Ovary (tissue), 10 donors: ENCODE data around the gene MSLN. TPM values are rescaled to one million over a fixed set of nuclear protein-coding genes. Genes with fewer than 3 reads are reported as not detected.
"Not testable (repeated sequence)": the region's sequence is repeated elsewhere in the genome, so short reads cannot be mapped to it uniquely, and the experiment has no call there.

Source experiments
- DNase-seq, 5 donors: peaks; one replicate each; pipeline ENCODE4 v3.0.0-alpha.2; 2019 to 2020
- H3K27ac ChIP-seq, 2 donors: fragments of 200-600 bp; one replicate each; pipeline versions ENCODE4 v1.5.1 to v1.8.0; 2019 to 2022
- H3K27me3 ChIP-seq: fragments of 200-600 bp; one replicate; pipeline ENCODE4 v1.8.0; 2022
- H3K36me3 ChIP-seq: fragments of 200-600 bp; sonication (generic); one replicate; pipeline ENCODE4 v1.5.1; 2019
- H3K4me1 ChIP-seq: one replicate; pipeline ENCODE4 v1.8.1; 2013; ENCODE audit warnings: mild to moderate bottlenecking, moderate library complexity; ENCODE audit not compliant: insufficient read depth
- H3K4me3 ChIP-seq: fragments of 200-600 bp; sonication (generic); one replicate; pipeline ENCODE4 v1.5.1; 2017
- H3K9me3 ChIP-seq, 2 donors: fragments of 200-600 bp in 1 of 2; sonication (generic) in 1 of 2; one replicate each; pipeline versions ENCODE4 v1.5.1 to v1.8.1; 2013 to 2019; ENCODE audit warnings: mild to moderate bottlenecking in 1 of 2, moderate library complexity in 1 of 2
- CTCF ChIP-seq, 3 donors: fragments of 450-650 bp in 2 of 3; fragments of 200-600 bp in 1 of 3; IDR thresholded peaks; one replicate each; pipeline versions ENCODE4 v1.5.1 to v1.8.0; 2016 to 2022; ENCODE audit warnings: antibody characterized with exemption in 3 of 3, mild to moderate bottlenecking in 1 of 3
- EP300 ChIP-seq: sonication (generic); formaldehyde crosslinking; IDR thresholded peaks from one replicate; pipeline ENCODE4 v1.6.1; 2017; ENCODE audit warnings: antibody characterized with exemption
- POLR2A ChIP-seq: fragments of 450-650 bp; IDR thresholded peaks from one replicate; pipeline ENCODE4 v1.6.1; 2017; ENCODE audit warnings: antibody characterized with exemption, mild to moderate bottlenecking, moderate library complexity
- WGBS, 3 donors: extraction: QIAGEN DNeasy Blood & Tissue Kit in 1 of 3; methylation state at CpG; one replicate each; pipeline versions ENCODE4 v1.1.5 to v1.1.7; 2013 to 2017; 5-methylcytosine and 5-hydroxymethylcytosine counted together
- intact Hi-C, 4 donors: fragments of 100-400 bp; cut with DNase I; formaldehyde crosslinking; loops; one replicate each; pipeline versions ENCODE4 v1.11.0 to v1.15.1; 2022 to 2023
- long read RNA-seq, 3 donors: library from polyadenylated mRNA in 2 of 3; unstranded in 2 of 3; transcript quantifications; one replicate each; pipeline ENCODE4 v2.0.0 and lab custom pipeline, GENCODE V29; 2021 to 2026
- polyA plus RNA-seq, 2 donors: library from polyadenylated mRNA; stranded (reverse); fragments of 200-250 nt in 1 of 2; fragments of 350-450 nt in 1 of 2; fragmentation: Illumina TruSeq in 1 of 2; extraction: RNeasy Lipid Tissue Mini Kit (QIAGEN cat#74804) in 1 of 2; gene quantifications; one replicate each; pipeline ENCODE4 v1.2.3, GENCODE V29; 2013 to 2014
- total RNA-seq, 7 donors: library from RNA; depleted of rRNA in 2 of 7; stranded (reverse); fragments of >200 nt in 2 of 7; fragmentation: NEBNext Ultra II Directional in 3 of 7; extraction: Animal tissue kit (Norgen Biotek cat#: 25700) in 3 of 7; gene quantifications; one replicate each; pipeline versions ENCODE4 v1.1.0 to v1.2.4, GENCODE V29; 2016 to 2023
- donor health status: DM: no; HTN: no; CAD: no; lungs with moderate emphysema.
- donor health status: DM: no; HTN: no; CAD: no.
- donor health status: Bipolar disorder and iron deficiency.
- donor health status: DM: yes; HTN: yes; CAD: no.
- donor health status: DM: no; HTN: no; CAD: no.
- donor health status: DM: yes; HTN: yes; CAD: no.

Gene MSLN
- total RNA-seq (100 to 1,000 TPM in 1 of 7 donors, 10 to 100 TPM in 3, 1 to 10 TPM in 2, under 1 TPM in 1; 0.40 to 314 (median 13.6) TPM), polyA plus RNA-seq (1 to 10 TPM; 1.5 to 1.9 TPM)
- long read RNA-seq, donor 1, transcript MSLN-207 (17 exons, 2,418 nt): major isoform, 14 of 25 reads
- long read RNA-seq, donor 1, partial matches to known transcripts: 1 of 25 reads
- long read RNA-seq, donor 1, other reads (novel, unspliced or antisense): 8 of 25 reads
- long read RNA-seq, donor 2, transcript MSLN-207 (17 exons, 2,418 nt): major isoform, 7 of 38 reads
- long read RNA-seq, donor 2, partial matches to known transcripts: 29 of 38 reads
- long read RNA-seq, donor 2, other reads (novel, unspliced or antisense): 0 of 38 reads
- long read RNA-seq, donor 3, transcript MSLN-207 (17 exons, 2,418 nt): major isoform, 66 of 116 reads
- long read RNA-seq, donor 3, partial matches to known transcripts: 28 of 116 reads
- long read RNA-seq, donor 3, other reads (novel, unspliced or antisense): 21 of 116 reads

GRCh38 chr16:760545-761343, at the start of gene MSLN:
Gene MSLN, plus strand, starts transcription at chr16:760734. Its CDS starts 1,947 bp downstream, at chr16:762681.
- intact Hi-C loops: no loop called here
- H3K27me3 ChIP-seq: no peaks in the 10 kb centered on the region
- DNase-seq: no peak

GRCh38 chr16:711084-711483, 49.5 kb upstream of the MSLN start:
- 61 to 72% (median 68%) methylated on average over 10 to 12 of the region's 12 CpGs for WGBS, 3 donors
- TF ChIP-seq EP300 (no peak), CTCF (IDR thresholded peaks at IDR 0.05) (no peak), POLR2A (no peak)
- DNase-seq: no peak
- H3K27me3 ChIP-seq: peaks cover 3% of the 10 kb centered on the region
- H3K4me1 ChIP-seq: peaks cover 14% of the 10 kb centered on the region
- no peak overlapping the region for H3K4me3 ChIP-seq
- H3K36me3 ChIP-seq: no peaks in the 10 kb centered on the region
- intact Hi-C loops: loop anchor here in 1 of 4 donors (5.0 kb wide), 1 partner anchor 386 kb away; the partner anchor contains the start of gene C1QTNF8
- no peaks in the 10 kb centered on the region for H3K9me3 ChIP-seq
- H3K27ac ChIP-seq: no peak overlapping the region

More at GRCh38 chr16:760545-761343, at the start of gene MSLN:
- Histone ChIP-seq H3K4me1 (no peaks in the 10 kb centered on the region), H3K36me3 (no peaks in the 10 kb centered on the region), H3K9me3 (peaks cover 0 to 4% of the 10 kb centered on the region in 2 donors), H3K4me3 (no peak within 1 kb of the TSS), H3K27ac (no peak within 1 kb of the TSS)
- 39 to 53% (median 49%) methylated on average over 35 to 37 of the region's 37 CpGs for WGBS, 3 donors
- TF ChIP-seq POLR2A: no peak
- no peak for TF ChIP-seq EP300
- no peak for TF ChIP-seq CTCF (IDR thresholded peaks at IDR 0.05)

- peaks cover 3% of the 10 kb centered on the region for H3K27me3 ChIP-seq
- no peaks in the 10 kb centered on the region for H3K36me3 ChIP-seq
- H3K4me3 ChIP-seq: no peak overlapping the region
- H3K9me3 ChIP-seq: no peaks in the 10 kb centered on the region
- 9 to 11% (median 10%) methylated on average over 25 of the region's 25 CpGs for WGBS, 3 donors
- peaks cover 18% of the 10 kb centered on the region for H3K4me1 ChIP-seq
- peak; percentile 58 to 83 (median 77) for DNase-seq
- TF ChIP-seq POLR2A (no peak), EP300 (no peak), CTCF (IDR thresholded peaks at IDR 0.05) (peak; percentile 65 to 83 (median 75))
- intact Hi-C loops: loop anchor here in 1 of 4 donors (5.0 kb wide), 1 partner anchor 386 kb away; the partner anchor contains the start of gene C1QTNF8
- no peak overlapping the region for H3K27ac ChIP-seq
Observed at GRCh38 chr16:711548-712320, 48.8 kb upstream of the MSLN start.

- H3K27ac ChIP-seq: not testable (repeated sequence)
- intact Hi-C loops: loop anchor here in 1 of 4 donors (5.0 kb wide), 1 partner anchor 385 kb away; the partner anchor contains the start of gene C1QTNF8
- 40 to 53% (median 43%) methylated on average over 12 to 13 of the region's 13 CpGs for WGBS, 3 donors
Observed at GRCh38 chr16:712740-713250, 47.7 kb upstream of the MSLN start.

More at GRCh38 chr16:712740-713250, 47.7 kb upstream of the MSLN start:
- H3K4me1 ChIP-seq: peaks cover 18% of the 10 kb centered on the region
- not testable (repeated sequence) for H3K36me3 ChIP-seq, DNase-seq, H3K9me3 ChIP-seq, H3K27me3 ChIP-seq, H3K4me3 ChIP-seq
